VCaP (cell line): ENCODE results near the gene PLSCR1.

Source experiments
- H3K27ac ChIP-seq: fragments of 450-650 bp; 2 replicates; pipeline ENCODE4 v1.5.1; 2017
- CTCF ChIP-seq: fragments of 450-650 bp; conservative IDR thresholded peaks from 2 replicates; pipeline ENCODE4 v1.5.1; 2017; ENCODE audit warnings: mild to moderate bottlenecking, moderate library complexity

Gene PLSCR1

GRCh38 chr3:146540236-146540635, 4.2 kb downstream of the PLSCR1 start:
- no peak overlapping the region for H3K27ac ChIP-seq
- TF ChIP-seq CTCF = no peak

- H3K27ac ChIP-seq = no peak overlapping the region
Observed at GRCh38 chr3:146539315-146539714, 5.1 kb downstream of the PLSCR1 start.

GRCh38 chr3:146537603-146538002, 6.8 kb downstream of the PLSCR1 start:
- no peak overlapping the region for H3K27ac ChIP-seq
- TF ChIP-seq CTCF = no peak

More at GRCh38 chr3:146539315-146539714, 5.1 kb downstream of the PLSCR1 start:
- TF ChIP-seq CTCF = no peak

- TF ChIP-seq CTCF = no peak
Observed at GRCh38 chr3:146536681-146537080, 7.7 kb downstream of the PLSCR1 start.

GRCh38 chr3:146532406-146532805, 12.0 kb downstream of the PLSCR1 start:
- H3K27ac ChIP-seq = no peak overlapping the region
- no peak for TF ChIP-seq CTCF

More at GRCh38 chr3:146536681-146537080, 7.7 kb downstream of the PLSCR1 start:
- no peak overlapping the region for H3K27ac ChIP-seq

- H3K27ac ChIP-seq = no peak overlapping the region
- no peak for TF ChIP-seq CTCF
Observed at GRCh38 chr3:146530609-146531008, 13.8 kb downstream of the PLSCR1 start.

- no peak for TF ChIP-seq CTCF
- H3K27ac ChIP-seq = no peak overlapping the region
Observed at GRCh38 chr3:146529021-146529420, 15.4 kb downstream of the PLSCR1 start.

GRCh38 chr3:146524961-146525360, 19.4 kb downstream of the PLSCR1 start:
- TF ChIP-seq CTCF = no peak
- H3K27ac ChIP-seq = no peak overlapping the region
